ENCODE results near the gene PROC. TPM values are rescaled to one million over a fixed set of nuclear protein-coding genes. Genes with fewer than 3 reads are reported as not detected.

The PROC gene
- polyA plus RNA-seq (2012; ENCODE audit: low read depth, missing spikeins), result not detected

- FAIRE-seq (no peak), DNase-seq (ENCODE audit: insufficient read length, low spot score) (no peak)
- TF ChIP-seq TAF1 (IDR thresholded peaks at IDR 0.05; ENCODE audit: low read depth, low read length) (no peak), POLR2A (IDR thresholded peaks at IDR 0.05; ENCODE audit: low read depth, low read length) (no peak), POU2F2 (IDR thresholded peaks at IDR 0.05; ENCODE audit: low read depth, low read length) (no peak), SPI1 (IDR thresholded peaks at IDR 0.05; ENCODE audit: low read depth, low read length) (no peak), POLR2AphosphoS5 (IDR thresholded peaks at IDR 0.05; ENCODE audit: low read depth, low read length) (no peak), PAX5 (IDR thresholded peaks at IDR 0.05; ENCODE audit: insufficient read depth, low read length, severe bottlenecking) (no peak)
Measured at GRCh38 chr2:127418300-127419111, at the start of gene PROC. Gene PROC (plus strand): TSS chr2:127418427. CDS start chr2:127419943, 1,516 bp downstream.

- FAIRE-seq (no peak), DNase-seq (ENCODE audit: insufficient read length, low spot score) (no peak)
- TF ChIP-seq SPI1 (IDR thresholded peaks at IDR 0.05; ENCODE audit: low read depth, low read length) (no peak), POLR2AphosphoS5 (IDR thresholded peaks at IDR 0.05; ENCODE audit: low read depth, low read length) (no peak), POLR2A (IDR thresholded peaks at IDR 0.05; ENCODE audit: low read depth, low read length) (no peak), POU2F2 (IDR thresholded peaks at IDR 0.05; ENCODE audit: low read depth, low read length) (no peak), TAF1 (IDR thresholded peaks at IDR 0.05; ENCODE audit: low read depth, low read length) (no peak), PAX5 (IDR thresholded peaks at IDR 0.05; ENCODE audit: insufficient read depth, low read length, severe bottlenecking) (no peak)
Measured at GRCh38 chr2:127370010-127370409, 48.2 kb upstream of the PROC start.

GRCh38 chr2:127371037-127371436, 47.2 kb upstream of the PROC start:
- FAIRE-seq, result no peak
- DNase-seq (ENCODE audit: insufficient read length, low spot score), result no peak
- no peak for TF ChIP-seq POU2F2 (IDR thresholded peaks at IDR 0.05; ENCODE audit: low read depth, low read length)
- no peak for TF ChIP-seq TAF1 (IDR thresholded peaks at IDR 0.05; ENCODE audit: low read depth, low read length)
- TF ChIP-seq SPI1 (IDR thresholded peaks at IDR 0.05; ENCODE audit: low read depth, low read length), result no peak
- TF ChIP-seq POLR2AphosphoS5 (IDR thresholded peaks at IDR 0.05; ENCODE audit: low read depth, low read length), result no peak
- no peak for TF ChIP-seq POLR2A (IDR thresholded peaks at IDR 0.05; ENCODE audit: low read depth, low read length)
- no peak for TF ChIP-seq PAX5 (IDR thresholded peaks at IDR 0.05; ENCODE audit: insufficient read depth, low read length, severe bottlenecking)

- FAIRE-seq, result no peak
- TF ChIP-seq PAX5 (IDR thresholded peaks at IDR 0.05; ENCODE audit: insufficient read depth, low read length, severe bottlenecking) (no peak), POLR2AphosphoS5 (IDR thresholded peaks at IDR 0.05; ENCODE audit: low read depth, low read length) (no peak), POU2F2 (IDR thresholded peaks at IDR 0.05; ENCODE audit: low read depth, low read length) (no peak), POLR2A (IDR thresholded peaks at IDR 0.05; ENCODE audit: low read depth, low read length) (no peak), SPI1 (IDR thresholded peaks at IDR 0.05; ENCODE audit: low read depth, low read length) (no peak), TAF1 (IDR thresholded peaks at IDR 0.05; ENCODE audit: low read depth, low read length) (no peak)
- DNase-seq (ENCODE audit: insufficient read length, low spot score), result no peak
Measured at GRCh38 chr2:127373362-127374083, 44.7 kb upstream of the PROC start.

- no peak for FAIRE-seq
- TF ChIP-seq POLR2AphosphoS5 (IDR thresholded peaks at IDR 0.05; ENCODE audit: low read depth, low read length) (no peak), POLR2A (IDR thresholded peaks at IDR 0.05; ENCODE audit: low read depth, low read length) (no peak), TAF1 (IDR thresholded peaks at IDR 0.05; ENCODE audit: low read depth, low read length) (no peak), PAX5 (IDR thresholded peaks at IDR 0.05; ENCODE audit: insufficient read depth, low read length, severe bottlenecking) (no peak), SPI1 (IDR thresholded peaks at IDR 0.05; ENCODE audit: low read depth, low read length) (no peak), POU2F2 (IDR thresholded peaks at IDR 0.05; ENCODE audit: low read depth, low read length) (no peak)
- no peak for DNase-seq (ENCODE audit: insufficient read length, low spot score)
Measured at GRCh38 chr2:127376257-127376656, 42.0 kb upstream of the PROC start.

- DNase-seq (ENCODE audit: insufficient read length, low spot score) (no peak), FAIRE-seq (no peak)
- TF ChIP-seq SPI1 (IDR thresholded peaks at IDR 0.05; ENCODE audit: low read depth, low read length), result no peak
- TF ChIP-seq TAF1 (IDR thresholded peaks at IDR 0.05; ENCODE audit: low read depth, low read length), result no peak
- TF ChIP-seq PAX5 (IDR thresholded peaks at IDR 0.05; ENCODE audit: insufficient read depth, low read length, severe bottlenecking), result no peak
Measured at GRCh38 chr2:127377262-127377661, 41.0 kb upstream of the PROC start.

- TF ChIP-seq POU2F2 (IDR thresholded peaks at IDR 0.05; ENCODE audit: low read depth, low read length) (no peak), TAF1 (IDR thresholded peaks at IDR 0.05; ENCODE audit: low read depth, low read length) (no peak), PAX5 (IDR thresholded peaks at IDR 0.05; ENCODE audit: insufficient read depth, low read length, severe bottlenecking) (no peak), SPI1 (IDR thresholded peaks at IDR 0.05; ENCODE audit: low read depth, low read length) (no peak), POLR2AphosphoS5 (IDR thresholded peaks at IDR 0.05; ENCODE audit: low read depth, low read length) (no peak), POLR2A (IDR thresholded peaks at IDR 0.05; ENCODE audit: low read depth, low read length) (no peak)
- no peak for DNase-seq (ENCODE audit: insufficient read length, low spot score)
- FAIRE-seq, result no peak
Measured at GRCh38 chr2:127378720-127379119, 39.5 kb upstream of the PROC start.

GRCh38 chr2:127379712-127380355, 38.4 kb upstream of the PROC start:
- TF ChIP-seq POLR2AphosphoS5 (IDR thresholded peaks at IDR 0.05; ENCODE audit: low read depth, low read length), result no peak
- TF ChIP-seq SPI1 (IDR thresholded peaks at IDR 0.05; ENCODE audit: low read depth, low read length), result no peak
- TF ChIP-seq TAF1 (IDR thresholded peaks at IDR 0.05; ENCODE audit: low read depth, low read length), result no peak
- TF ChIP-seq POU2F2 (IDR thresholded peaks at IDR 0.05; ENCODE audit: low read depth, low read length), result no peak
- TF ChIP-seq PAX5 (IDR thresholded peaks at IDR 0.05; ENCODE audit: insufficient read depth, low read length, severe bottlenecking), result no peak
- no peak for TF ChIP-seq POLR2A (IDR thresholded peaks at IDR 0.05; ENCODE audit: low read depth, low read length)
- DNase-seq (ENCODE audit: insufficient read length, low spot score) (no peak), FAIRE-seq (no peak)

GRCh38 chr2:127381762-127382161, 36.5 kb upstream of the PROC start:
- DNase-seq (ENCODE audit: insufficient read length, low spot score) (no peak), FAIRE-seq (no peak)
- TF ChIP-seq POU2F2 (IDR thresholded peaks at IDR 0.05; ENCODE audit: low read depth, low read length) (no peak), SPI1 (IDR thresholded peaks at IDR 0.05; ENCODE audit: low read depth, low read length) (no peak), POLR2A (IDR thresholded peaks at IDR 0.05; ENCODE audit: low read depth, low read length) (no peak)
